GM18502 (cell line): ENCODE data around the gene CCDC188.

Experiments used
- ATAC-seq: cut with Tn5 transposase; IDR thresholded peaks from one replicate; pipeline ENCODE4 v1.9.1; 2021; ENCODE audit warnings: mild to moderate bottlenecking; ENCODE audit not compliant: unreplicated experiment, poor library complexity

The CCDC188 gene

DNA sequence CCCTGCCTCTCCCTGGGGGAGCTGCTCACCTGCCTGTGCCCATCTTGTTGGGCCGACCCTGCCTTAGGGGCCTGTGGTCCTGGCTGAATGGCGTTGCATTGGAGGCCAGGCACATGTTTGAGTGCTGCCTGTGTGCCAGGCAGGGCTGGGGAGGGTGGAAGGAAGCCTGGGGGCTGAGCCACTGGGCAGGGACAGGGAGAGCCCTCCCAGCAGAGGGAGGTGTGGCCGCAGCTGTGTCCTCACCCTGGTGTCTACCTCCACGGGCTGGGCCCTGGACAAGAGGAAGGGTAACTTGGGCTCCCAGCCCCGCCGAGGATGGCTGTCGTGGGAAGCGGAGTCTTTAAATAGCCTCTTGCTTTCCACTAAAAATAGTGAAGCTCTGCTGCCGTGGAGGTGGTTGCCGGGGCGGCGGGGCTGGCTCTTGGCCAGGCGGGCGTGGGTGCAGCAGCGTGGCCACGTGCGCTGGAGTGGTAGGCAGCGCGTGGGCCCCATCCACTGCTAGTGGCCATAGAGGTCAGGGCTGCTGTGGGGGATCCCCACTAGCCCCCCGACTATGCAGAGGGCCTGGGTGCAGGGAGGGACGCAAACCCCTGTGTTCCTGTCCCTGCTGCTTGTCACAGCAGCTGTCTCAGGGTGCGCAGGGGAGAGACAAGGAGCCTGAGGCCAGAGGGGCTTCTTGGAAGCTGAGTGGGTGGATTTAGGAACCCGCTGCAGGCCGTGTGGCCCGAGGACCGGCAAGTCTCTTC lies 13.0 kb downstream of the CCDC188 start:
- no peak for ATAC-seq

DNA sequence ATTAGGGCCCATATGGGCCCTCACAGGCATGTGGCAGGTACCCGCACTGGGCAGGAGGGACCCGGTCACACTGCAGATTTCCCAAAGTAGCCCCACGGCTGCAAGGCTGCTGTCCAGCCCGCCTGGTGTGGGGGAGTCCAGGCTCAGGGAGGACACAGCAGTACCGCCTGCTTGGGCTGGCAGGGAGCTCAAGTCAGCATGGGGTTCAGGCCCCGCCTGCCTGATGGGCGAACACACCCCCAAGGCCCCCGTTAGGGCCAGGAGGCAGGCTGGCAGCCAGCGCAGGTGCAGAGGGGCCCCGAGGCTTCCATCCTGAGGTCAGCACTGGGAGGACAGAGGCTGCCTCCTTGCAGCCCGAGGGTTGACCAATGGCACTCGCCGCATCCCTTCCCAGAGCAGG lies 13.7 kb downstream of the CCDC188 start:
- ATAC-seq: no peak

DNA sequence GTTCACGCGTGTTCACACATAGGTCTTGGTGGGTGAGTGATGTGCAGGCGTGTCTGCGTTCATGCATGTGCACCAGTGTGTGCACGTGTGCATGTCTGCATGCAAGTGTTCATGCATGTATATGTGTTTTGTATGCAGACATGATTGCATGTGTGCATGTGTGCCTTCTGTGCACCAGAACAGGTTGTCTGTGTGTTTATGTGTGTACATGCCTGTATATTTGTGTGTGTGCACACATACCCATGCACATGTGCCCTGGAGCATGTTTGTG lies 14.3 kb downstream of the CCDC188 start:
- no peak for ATAC-seq

DNA sequence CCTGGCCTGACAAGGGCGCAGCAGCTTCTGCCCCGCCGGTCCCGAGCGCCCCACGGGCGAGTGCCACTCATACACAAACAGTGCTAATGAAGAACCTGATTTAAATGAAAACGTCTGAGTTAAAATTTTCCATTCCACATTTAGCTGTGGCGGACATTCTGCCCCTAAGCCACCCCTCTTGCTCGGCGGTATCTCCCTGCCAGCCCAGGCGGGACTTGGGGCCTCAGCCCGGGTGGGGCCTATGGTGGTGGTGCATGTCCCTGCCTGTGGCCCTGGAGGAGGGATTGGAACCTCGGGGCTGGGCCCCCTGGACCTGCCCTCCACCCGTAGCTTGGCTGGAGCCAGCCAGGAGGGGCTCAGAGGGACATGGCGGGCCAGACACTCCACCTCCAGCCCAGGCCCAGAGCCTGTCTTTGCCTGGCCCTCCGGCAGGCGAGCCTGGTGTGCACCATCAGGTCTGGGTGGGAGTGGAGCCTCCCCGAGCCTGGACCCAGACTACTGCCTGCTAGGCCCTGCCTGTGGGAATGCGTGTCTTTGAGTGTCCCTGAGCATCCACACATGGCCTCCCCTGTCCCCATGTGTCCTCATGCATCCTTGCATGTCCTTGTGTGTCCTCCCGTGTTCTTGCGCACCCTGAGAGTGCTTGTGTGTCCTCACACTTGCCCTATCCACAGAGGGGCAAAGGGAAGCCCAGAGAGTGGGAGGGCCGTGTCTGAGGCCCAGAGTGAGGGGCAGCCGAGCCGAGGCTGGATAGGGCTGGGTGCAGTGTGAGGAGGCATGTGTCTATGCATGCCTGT lies 14.9 kb downstream of the CCDC188 start:
- no peak for ATAC-seq

DNA sequence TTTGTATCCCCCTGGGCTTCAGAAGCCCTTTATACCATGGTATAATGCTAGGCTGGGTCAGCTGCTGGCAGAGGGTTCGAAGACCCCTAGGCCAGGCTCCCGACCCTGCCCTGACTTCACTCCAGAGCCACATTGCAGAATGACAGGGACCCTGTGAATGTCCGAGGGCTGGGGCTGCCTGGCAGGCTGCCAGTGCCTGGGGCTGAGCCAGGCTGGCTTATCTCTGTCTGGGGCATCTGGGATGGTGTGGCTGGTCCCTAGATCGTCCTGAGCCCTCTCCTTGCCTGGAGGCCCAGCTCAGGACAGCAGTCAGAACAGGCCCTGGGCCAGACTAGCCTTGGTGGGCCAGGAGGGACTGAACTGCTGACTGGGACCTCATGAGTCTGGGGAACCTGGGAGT lies 15.6 kb downstream of the CCDC188 start:
- no peak for ATAC-seq

DNA sequence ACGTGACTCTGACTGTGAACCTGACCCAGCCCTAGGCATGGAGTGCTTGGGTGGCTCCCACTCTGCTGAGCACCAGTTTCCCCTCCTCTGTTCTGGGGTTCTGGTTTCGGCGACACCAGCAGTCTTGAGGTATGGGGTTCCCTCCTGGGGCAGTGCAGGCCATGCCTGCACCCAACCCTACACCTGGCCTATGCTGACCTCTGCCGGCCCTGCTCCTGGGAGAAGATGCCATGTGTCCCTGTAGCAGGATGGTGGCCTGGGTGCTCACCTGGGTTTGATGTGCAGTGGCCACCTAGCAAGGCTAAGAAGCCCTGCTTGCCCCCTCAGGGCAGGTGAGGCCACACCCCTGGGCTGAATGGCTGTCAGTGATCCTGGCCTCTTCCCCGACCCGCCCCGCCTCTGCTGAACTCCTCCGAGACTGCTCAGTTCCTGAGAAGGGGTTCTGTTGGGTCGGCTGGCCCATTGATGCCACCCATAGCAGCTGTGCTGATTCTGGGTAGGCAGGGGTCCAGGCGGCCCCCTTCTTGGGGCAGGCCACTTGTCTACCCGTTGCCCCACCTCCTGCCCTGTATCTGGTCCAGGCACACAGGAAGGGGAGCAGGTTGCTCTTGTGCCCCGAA lies 16.8 kb downstream of the CCDC188 start:
- ATAC-seq: no peak

DNA sequence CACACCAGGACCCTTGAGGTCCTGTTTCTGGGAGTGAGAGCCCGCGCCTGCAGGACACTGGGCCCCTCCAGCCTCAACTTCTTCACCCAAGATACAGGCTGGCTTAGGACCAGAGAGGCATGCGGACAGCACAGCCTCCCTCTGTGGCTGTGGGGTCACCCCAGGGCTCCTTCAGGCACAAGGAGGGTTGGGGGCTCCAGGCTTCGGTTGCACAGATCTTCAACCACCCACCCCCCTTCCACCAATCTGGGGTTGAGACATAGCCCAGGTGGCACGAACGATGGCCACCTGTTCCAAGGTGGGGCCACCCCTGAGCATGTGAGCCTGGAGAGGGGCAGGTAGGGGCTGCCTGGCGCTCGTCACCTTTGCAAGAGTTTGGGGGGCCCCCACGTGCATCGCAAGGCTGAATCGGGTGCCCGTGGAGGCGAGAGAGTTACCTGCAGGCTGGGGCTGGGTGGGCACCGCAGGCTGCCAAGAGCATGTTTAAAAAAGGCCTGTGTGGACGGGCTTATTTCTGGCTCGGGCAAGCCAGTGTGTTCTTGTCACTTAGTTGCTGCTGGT lies 18.1 kb downstream of the CCDC188 start:
- no peak for ATAC-seq

DNA sequence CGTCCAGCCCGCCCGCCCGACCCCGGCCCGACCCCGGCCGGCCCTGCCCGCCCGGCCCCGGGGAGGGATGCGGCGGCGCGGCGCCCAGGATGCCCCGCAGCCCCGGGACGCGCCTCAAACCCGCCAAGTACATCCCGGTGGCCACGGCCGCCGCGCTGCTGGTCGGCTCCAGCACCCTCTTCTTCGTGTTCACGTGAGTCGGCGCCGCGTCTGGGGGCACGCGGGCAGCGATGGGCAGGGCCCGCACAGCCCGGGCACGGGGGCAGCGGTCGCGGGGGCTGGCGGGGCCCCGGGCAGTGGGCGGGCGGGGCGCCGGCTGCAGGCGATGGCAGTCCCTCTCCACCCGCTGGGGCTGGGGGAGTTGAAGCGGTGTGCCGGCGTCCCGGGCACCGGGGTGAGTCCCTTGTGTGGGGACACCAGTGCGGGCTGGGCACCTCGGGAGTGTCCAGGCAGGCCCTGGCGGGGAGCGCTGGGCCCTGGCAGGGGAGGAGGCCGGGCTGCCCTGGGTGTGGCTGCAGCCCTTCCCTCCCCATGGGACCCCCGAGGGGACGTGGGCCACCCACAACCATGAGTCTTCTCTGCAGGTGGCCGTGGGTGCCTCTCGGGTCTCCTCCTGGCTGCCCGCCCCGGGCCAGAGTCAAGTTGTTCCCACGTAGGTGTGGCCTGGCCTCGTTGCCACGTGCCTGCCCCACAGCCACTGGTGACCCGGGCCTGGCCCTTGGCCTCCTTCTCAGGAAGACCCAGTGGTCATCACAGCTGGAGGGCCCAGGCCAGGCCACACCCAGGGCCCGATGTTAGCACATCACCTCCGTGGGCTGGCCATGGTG lies 18.8 kb downstream of the CCDC188 start:
- ATAC-seq: no peak

DNA sequence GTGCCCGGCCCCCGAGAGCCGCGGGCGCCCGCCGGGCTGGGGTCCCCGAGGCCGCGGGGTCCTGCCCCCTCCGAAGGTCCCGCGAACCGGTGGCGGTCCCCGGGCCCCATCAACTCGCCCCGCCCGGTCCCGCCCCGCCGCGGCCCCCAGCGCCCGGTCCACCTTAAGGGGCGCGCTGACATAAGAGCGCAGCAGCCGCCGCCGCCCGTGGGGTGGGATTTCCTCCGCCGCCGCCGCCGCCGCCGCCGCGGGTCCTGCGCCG lies 19.3 kb downstream of the CCDC188 start, which contains the start of gene ZDHHC8:
Gene ZDHHC8, plus strand, starts transcription at position 208 of the 262 bp plus-strand sequence. CDS start 144 bp downstream, outside the sequence.
- ATAC-seq: peak; percentile 55

DNA sequence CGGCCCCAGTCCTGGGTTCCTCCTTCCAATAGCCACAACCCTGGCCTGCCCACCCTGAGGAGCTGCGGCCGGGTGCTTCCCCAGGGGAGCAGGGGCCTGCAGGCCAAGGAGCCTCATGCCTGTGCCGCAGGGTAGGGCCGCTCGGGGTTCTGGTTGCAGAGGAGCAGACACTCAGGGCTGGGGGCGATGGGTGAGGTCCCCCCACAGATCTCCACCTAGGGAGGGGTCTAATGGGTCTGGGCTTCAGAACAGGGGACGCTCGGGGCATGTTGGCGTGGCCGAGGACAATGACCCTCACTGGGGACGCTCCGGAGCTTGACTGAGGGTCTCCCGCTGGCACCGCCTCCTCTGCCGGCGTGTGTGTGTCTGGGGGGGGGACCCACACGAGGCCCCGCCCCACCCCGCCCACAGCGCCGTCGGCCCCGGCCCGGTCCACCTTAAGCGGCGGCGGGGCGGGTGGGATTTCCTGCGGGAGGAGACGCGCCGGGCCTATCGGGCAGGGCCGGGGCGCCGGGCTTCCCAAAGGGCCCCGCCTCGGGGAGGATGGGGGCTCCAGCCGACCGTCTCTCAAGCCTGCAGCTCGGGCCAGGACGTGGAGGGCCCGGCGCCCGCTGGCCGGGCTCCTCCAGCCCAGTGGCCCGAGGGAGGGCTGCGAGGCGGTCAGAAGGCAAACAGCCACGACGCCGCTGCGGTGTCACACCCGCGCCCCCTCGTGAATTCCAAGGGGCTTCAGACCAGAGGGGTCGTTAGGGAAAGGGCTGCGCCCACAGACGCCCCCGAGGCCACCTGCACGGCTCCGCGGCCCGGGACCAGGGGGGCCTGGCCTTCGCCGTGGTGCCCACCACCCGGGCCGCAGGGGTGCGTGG lies 19.9 kb downstream of the CCDC188 start:
- ATAC-seq: peak; percentile 61

DNA sequence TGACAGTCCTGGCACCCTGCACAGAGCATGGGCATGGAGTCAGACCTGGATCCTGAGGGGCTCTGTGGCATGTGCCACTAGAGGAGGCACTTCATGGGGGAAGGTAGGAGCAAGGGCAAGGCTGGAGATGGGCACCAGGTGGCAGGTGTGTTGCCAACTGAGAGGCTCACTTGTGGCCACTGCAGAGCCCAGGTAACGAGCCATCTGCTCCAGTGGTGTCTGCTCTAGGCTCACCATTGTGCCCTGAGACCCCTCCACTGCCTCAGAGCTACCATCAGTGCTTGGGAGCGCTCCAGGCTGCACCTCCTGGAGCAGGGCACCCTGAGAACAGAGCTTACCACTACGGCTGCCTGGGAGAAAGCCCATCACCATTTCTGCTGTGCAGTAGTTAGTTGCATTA lies 20.5 kb downstream of the CCDC188 start:
- no peak for ATAC-seq

DNA sequence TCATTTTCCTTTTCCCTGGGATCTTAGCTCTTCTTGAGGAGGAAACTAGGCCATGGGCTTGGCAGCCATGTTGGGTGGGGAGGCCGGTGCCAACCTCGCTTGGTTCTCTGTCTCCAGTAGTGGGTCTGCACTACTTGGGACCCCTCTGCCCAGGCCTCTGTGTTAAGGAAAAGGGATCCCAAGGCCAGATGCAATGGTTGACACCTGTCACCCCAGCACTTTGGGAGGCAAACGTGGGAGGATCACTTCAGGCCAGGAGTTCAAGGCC lies 21.2 kb downstream of the CCDC188 start:
- ATAC-seq: no peak

DNA sequence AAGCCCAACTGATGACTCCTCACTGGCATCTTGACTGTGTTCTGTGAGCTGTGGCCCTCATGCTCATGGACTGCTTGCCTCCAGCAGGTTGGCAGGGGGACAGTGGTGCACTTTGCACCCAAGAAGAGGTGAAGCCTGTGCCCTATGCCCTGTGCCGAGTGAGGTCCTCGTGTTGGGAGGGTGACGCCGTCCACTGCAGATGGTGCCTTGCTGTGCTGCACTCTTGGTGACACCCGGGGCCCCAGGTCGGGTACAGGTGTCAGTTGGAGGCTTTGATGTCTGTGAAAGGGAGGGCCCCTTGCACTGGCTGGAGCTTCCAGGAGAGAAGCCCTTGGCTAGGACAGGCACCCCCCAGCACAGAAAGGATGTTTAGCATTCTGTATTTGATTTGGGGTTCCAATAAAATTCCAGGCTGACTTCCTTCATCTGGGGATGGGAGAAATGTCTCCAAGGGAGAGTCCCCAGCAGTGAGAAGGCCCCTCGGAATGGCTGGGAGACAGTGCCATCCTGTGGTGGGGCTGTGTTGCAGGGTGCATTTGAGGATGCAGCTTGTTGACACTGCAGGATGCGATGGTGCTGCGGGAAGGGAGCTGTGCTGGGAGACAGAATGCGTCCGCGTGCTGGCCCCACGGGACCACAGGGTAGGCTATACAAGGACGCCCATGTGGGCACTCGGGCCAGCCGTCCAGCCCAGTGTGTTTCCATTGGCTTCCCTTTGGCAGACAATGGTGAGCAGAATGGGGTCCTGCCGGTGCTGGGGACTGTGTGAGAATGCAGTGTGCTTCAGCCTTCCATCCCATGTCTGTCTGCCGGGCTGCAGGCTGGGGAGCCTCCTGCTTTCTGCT lies 21.7 kb downstream of the CCDC188 start:
- ATAC-seq: no peak

DNA sequence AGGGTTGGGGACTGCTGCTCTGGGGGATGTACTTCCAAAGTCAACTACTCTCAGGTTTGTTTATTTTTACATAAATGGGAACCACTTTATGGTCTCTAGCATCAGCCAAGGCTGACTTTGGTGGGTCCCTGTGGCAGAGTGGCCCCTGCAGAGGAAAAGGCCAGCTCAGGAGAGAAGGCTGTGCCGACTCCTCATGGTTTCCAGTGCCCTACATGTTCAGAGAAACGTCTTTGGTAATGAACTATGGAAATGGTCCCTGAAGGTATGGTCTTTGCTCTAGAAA lies 22.3 kb downstream of the CCDC188 start:
- no peak for ATAC-seq

DNA sequence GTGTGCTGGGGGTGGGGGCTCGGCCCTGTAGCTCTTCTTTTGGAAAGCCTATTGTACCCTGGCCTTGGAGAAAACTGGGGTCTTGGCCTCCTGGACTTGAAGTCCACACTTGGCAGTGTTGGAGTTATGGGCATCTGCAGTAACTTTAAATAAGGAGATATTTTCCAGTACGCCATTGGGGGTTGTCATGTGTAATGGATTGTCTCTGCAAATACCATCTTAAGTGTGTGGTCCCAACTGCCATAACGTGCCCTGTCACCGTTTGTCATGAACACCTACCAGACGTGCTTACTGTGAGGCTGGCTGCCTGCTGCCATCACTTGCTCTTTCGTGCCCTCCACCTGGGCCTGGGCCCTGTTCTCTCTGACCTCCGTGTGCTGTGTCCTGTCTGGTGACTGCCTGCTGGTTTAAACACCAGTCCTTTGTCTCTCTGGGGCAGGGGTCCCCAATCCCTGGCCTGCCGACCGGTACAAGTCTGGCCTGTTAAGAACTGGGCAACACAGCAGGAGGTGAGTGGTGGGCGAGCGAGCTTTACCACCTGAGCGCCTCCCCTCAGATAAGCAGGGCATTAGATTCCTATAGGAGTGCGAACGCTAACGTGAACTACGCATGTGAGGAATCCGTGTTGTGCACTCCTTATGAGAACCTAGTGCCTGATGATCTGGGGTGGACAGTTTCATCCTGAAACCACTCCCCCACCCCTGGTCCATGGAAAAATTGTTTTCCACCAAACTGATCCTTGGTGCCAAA lies 22.8 kb downstream of the CCDC188 start:
- ATAC-seq: no peak

DNA sequence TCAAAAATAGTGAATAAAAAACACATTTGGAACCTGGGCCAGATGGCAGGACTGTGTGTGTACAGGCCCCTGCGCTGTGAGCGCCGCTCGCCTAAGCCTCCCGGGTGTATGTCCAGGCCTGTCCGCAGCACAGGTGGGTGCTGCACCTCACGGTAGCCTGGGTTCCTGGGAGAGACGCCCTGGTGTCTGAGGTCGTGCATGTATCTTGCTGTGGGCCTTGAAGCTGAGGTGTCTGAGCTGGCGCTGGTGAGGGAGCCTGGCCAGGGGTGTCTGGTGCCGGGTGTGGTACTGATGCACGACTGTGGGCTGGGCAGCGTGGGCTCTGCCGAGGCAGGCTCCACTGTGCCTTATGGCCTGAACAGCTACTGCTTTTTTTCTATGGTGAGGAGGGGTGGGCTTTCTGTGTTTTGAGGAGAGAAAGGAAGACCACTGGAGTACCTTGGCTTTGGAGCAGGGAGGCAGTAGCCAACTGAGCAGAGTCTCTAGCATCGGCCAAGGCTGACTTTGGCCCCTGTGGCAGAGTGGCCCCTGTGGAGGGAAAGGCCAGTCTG lies 23.5 kb downstream of the CCDC188 start:
- ATAC-seq: no peak

DNA sequence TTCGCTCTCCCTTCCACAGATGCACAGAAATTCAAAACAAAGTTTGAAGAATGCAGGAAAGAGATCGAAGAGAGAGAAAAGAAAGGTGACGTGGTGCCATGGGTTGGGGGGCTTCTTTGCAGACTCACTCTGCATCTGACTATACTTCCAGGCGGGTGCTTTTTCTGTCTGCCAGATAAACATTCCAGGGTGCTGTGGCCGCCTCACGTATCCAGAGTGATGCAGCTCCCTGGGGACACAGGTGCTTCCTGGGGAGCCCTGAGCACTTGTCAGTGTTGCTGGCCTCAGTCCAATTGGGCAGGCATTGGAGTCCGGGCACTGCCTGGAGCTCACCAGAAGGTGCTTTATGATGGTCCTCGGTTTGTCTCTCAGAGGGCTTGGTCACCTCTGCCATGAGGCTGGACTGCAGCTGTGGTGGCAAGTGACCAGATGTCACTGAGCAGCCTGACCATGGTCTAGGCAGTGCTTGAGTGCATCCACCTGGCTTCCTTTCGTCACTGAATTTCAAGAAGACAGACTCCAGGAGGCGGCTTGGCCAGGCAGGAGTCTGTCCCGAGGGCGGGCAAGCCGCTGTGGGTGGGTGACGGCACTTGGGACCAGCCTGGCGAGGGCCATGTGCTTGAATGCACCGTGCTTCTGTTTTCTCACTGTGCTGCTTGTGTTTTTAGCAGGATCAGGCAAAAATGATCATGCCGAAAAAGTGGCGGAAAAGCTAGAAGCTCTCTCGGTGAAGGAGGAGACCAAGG lies 24.4 kb downstream of the CCDC188 start:
- no peak for ATAC-seq
